Measurements from ENCODE around the gene BICD2. TPM values are rescaled to one million over a fixed set of nuclear protein-coding genes. Genes with fewer than 3 reads are reported as not detected.

Gene BICD2
- total RNA-seq, 1 experiment from 2014 or later, result 25.6 TPM

DNA sequence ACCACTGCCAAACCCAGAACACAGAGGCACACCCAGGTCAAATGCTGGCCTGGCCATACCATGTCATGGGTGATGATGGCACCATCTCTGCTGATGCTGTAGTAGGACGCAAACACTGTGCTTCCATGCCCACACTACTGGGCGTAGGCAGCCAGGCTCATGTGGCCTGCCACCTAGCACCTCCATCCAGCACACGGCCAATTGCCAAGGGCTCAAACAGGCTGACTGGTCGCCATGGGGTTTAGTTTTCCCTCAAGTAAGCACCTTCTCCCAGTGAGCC lies 39.4 kb downstream of the BICD2 start:
- DNase-seq, result no peak
- Histone ChIP-seq H4K20me1 (ENCODE audit: insufficient read depth, low read depth, low read length) (peaks cover 7% of the 10 kb centered on the region; the same call in 1 of the 2 replicates), H3K36me3 (ENCODE audit: insufficient read depth, low read length) (peaks cover 19% of the 10 kb centered on the region), H3K9me2 (replicated peaks; ENCODE audit: insufficient read depth, low read length) (no peaks in the 10 kb centered on the region), H3K79me2 (ENCODE audit: low read length) (peaks cover 82% of the 10 kb centered on the region), H2AFZ (ENCODE audit: low read length) (no peak overlapping the region), H3K27me3 (ENCODE audit: low read length) (no peaks in the 10 kb centered on the region), H3K4me2 (ENCODE audit: low read depth, low read length, poor library complexity, severe bottlenecking) (no peak overlapping the region), H3K4me3 (ENCODE audit: low read length) (no peak overlapping the region), H3K9me3 (ENCODE audit: low read length) (no peaks in the 10 kb centered on the region), H3K9ac (ENCODE audit: low read length) (no peak overlapping the region), H3K27ac (ENCODE audit: low read length) (peak overlapping the region; percentile 88), H3K4me1 (ENCODE audit: low read length) (peaks cover 100% of the 10 kb centered on the region)

- Histone ChIP-seq H3K4me3 (ENCODE audit: low read length) (no peak overlapping the region), H3K27me3 (ENCODE audit: low read length) (no peaks in the 10 kb centered on the region), H3K9me2 (replicated peaks; ENCODE audit: insufficient read depth, low read length) (no peaks in the 10 kb centered on the region), H3K4me1 (ENCODE audit: low read length) (peaks cover 94% of the 10 kb centered on the region), H3K36me3 (ENCODE audit: insufficient read depth, low read length) (peaks cover 24% of the 10 kb centered on the region), H3K79me2 (ENCODE audit: low read length) (peaks cover 77% of the 10 kb centered on the region), H2AFZ (ENCODE audit: low read length) (no peak overlapping the region), H3K9ac (ENCODE audit: low read length) (peak overlapping the region; percentile 9; the same call in 1 of the 2 replicates), H3K27ac (ENCODE audit: low read length) (peak overlapping the region; percentile 88), H3K9me3 (ENCODE audit: low read length) (no peaks in the 10 kb centered on the region), H4K20me1 (ENCODE audit: insufficient read depth, low read depth, low read length) (peaks cover 4% of the 10 kb centered on the region; the same call in 1 of the 2 replicates), H3K4me2 (ENCODE audit: low read depth, low read length, poor library complexity, severe bottlenecking) (peak overlapping the region; percentile 39)
- DNase-seq, result no peak
Observed at GRCh38 chr9:92724528-92725265, 39.9 kb downstream of the BICD2 start.

GRCh38 chr9:92723801-92724323 lies 40.8 kb downstream of the BICD2 start:
- H3K27ac ChIP-seq (ENCODE audit: low read length), result peak overlapping the region; percentile 88
- peak overlapping the region; percentile 39 for H3K4me2 ChIP-seq (ENCODE audit: low read depth, low read length, poor library complexity, severe bottlenecking)
- peaks cover 70% of the 10 kb centered on the region for H3K79me2 ChIP-seq (ENCODE audit: low read length)
- no peaks in the 10 kb centered on the region for H3K27me3 ChIP-seq (ENCODE audit: low read length)
- H4K20me1 ChIP-seq (ENCODE audit: insufficient read depth, low read depth, low read length), result 0 out of 2 replicates have a peak, but pooled peaks cover 4% of the 10 kb centered on the region
- H3K4me1 ChIP-seq (ENCODE audit: low read length), result peaks cover 88% of the 10 kb centered on the region
- no peak overlapping the region for H2AFZ ChIP-seq (ENCODE audit: low read length)
- H3K9me2 ChIP-seq (replicated peaks; ENCODE audit: insufficient read depth, low read length), result no peaks in the 10 kb centered on the region
- no peak for DNase-seq
- H3K36me3 ChIP-seq (ENCODE audit: insufficient read depth, low read length), result peaks cover 24% of the 10 kb centered on the region
- H3K9me3 ChIP-seq (ENCODE audit: low read length), result no peaks in the 10 kb centered on the region
- peak overlapping the region; percentile 9; the same call in 1 of the 2 replicates for H3K9ac ChIP-seq (ENCODE audit: low read length)
- no peak overlapping the region for H3K4me3 ChIP-seq (ENCODE audit: low read length)

GRCh38 chr9:92723299-92723625 lies 41.4 kb downstream of the BICD2 start:
- Histone ChIP-seq H3K9me3 (ENCODE audit: low read length) (no peaks in the 10 kb centered on the region), H3K4me1 (ENCODE audit: low read length) (peaks cover 88% of the 10 kb centered on the region), H2AFZ (ENCODE audit: low read length) (no peak overlapping the region), H3K79me2 (ENCODE audit: low read length) (peaks cover 64% of the 10 kb centered on the region), H3K9ac (ENCODE audit: low read length) (peak overlapping the region; percentile 1; the same call in 1 of the 2 replicates), H3K36me3 (ENCODE audit: insufficient read depth, low read length) (peaks cover 24% of the 10 kb centered on the region), H3K4me2 (ENCODE audit: low read depth, low read length, poor library complexity, severe bottlenecking) (peak overlapping the region; percentile 39), H3K9me2 (replicated peaks; ENCODE audit: insufficient read depth, low read length) (no peaks in the 10 kb centered on the region), H3K4me3 (ENCODE audit: low read length) (no peak overlapping the region), H3K27ac (ENCODE audit: low read length) (peak overlapping the region; percentile 88), H4K20me1 (ENCODE audit: insufficient read depth, low read depth, low read length) (0 out of 2 replicates have a peak, but pooled peaks cover 4% of the 10 kb centered on the region), H3K27me3 (ENCODE audit: low read length) (no peaks in the 10 kb centered on the region)
- no peak for DNase-seq

DNA sequence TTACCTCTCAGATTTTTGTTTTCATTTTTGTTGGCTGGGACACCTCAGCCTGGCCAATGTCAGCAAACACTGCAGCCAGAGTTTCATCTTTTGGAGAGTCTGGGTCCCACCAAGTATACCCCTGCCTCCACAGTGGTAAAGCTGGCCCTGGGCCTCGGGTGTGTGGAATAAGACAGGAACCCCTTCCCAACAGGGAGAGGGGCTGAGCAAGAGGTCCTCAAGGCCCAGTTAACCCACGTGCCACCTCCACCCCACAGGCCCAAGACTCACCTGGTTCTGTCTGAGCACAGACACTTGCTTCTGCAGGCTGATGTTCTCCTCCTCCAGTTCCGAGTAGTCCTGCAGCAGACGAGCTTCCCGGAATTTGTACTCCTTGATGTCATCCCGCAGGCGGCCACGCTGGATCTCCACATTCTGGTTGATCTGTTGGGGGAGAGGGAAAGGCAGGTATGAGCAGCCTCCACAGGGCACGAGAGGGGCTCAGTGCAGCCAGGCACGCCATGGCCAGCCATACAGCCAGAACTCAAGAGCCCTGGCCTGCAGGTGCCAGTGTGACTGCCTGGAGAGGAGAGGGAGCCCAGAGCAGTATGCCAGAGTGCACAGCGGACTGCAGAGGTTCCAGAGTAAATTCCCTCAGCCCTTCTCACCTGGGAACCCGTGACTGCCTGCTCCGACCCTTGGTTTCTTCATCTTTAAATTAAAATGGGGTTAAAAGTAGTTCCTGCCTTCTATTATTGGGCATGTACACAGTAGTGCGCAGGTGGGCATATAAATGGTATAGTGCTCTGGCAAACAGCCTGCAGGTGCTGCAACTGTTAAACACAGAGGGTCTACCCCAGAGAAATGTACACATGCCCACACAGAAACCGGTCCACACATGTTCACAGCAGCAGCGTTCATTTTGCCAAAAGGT lies 42.0 kb downstream of the BICD2 start:
- H3K9ac ChIP-seq (ENCODE audit: low read length), result peak overlapping the region; percentile 47
- no peaks in the 10 kb centered on the region for H3K9me2 ChIP-seq (replicated peaks; ENCODE audit: insufficient read depth, low read length)
- H3K27ac ChIP-seq (ENCODE audit: low read length), result peak overlapping the region; percentile 88
- H3K36me3 ChIP-seq (ENCODE audit: insufficient read depth, low read length), result peaks cover 24% of the 10 kb centered on the region
- H3K4me1 ChIP-seq (ENCODE audit: low read length), result peaks cover 88% of the 10 kb centered on the region
- H4K20me1 ChIP-seq (ENCODE audit: insufficient read depth, low read depth, low read length), result 0 out of 2 replicates have a peak, but pooled peaks cover 4% of the 10 kb centered on the region
- no peak overlapping the region for H3K4me3 ChIP-seq (ENCODE audit: low read length)
- peaks cover 58% of the 10 kb centered on the region for H3K79me2 ChIP-seq (ENCODE audit: low read length)
- no peaks in the 10 kb centered on the region for H3K9me3 ChIP-seq (ENCODE audit: low read length)
- peak overlapping the region; percentile 39 for H3K4me2 ChIP-seq (ENCODE audit: low read depth, low read length, poor library complexity, severe bottlenecking)
- H2AFZ ChIP-seq (ENCODE audit: low read length), result no peak overlapping the region
- DNase-seq, result no peak
- H3K27me3 ChIP-seq (ENCODE audit: low read length), result no peaks in the 10 kb centered on the region

DNA sequence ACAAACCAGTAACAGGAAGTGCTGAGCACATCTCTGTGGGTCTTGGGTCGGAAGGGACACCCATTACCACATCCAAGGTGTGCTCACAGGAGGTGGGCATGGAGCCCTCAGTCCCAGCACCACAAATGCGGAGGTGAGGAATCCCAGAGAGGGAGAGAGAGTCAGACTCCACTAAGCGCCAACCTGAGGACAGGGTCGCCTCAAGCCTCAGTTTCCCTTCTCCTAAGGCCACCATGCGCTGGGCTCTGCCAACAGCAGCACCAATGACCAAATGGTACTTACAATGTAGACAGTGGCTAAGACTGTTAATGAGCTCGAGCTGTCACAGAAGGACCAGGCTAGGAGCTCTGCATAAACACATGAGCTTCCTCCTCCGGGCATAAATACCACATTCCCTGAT lies 43.1 kb downstream of the BICD2 start:
- no peak for DNase-seq
- Histone ChIP-seq H3K4me1 (ENCODE audit: low read length) (peaks cover 88% of the 10 kb centered on the region), H3K4me3 (ENCODE audit: low read length) (peak overlapping the region; percentile 24; the same call in 1 of the 2 replicates), H4K20me1 (ENCODE audit: insufficient read depth, low read depth, low read length) (no peaks in the 10 kb centered on the region), H3K9ac (ENCODE audit: low read length) (peak overlapping the region; percentile 47), H3K9me3 (ENCODE audit: low read length) (no peaks in the 10 kb centered on the region), H3K27me3 (ENCODE audit: low read length) (no peaks in the 10 kb centered on the region), H3K27ac (ENCODE audit: low read length) (peak overlapping the region; percentile 88), H3K79me2 (ENCODE audit: low read length) (peaks cover 51% of the 10 kb centered on the region), H3K9me2 (replicated peaks; ENCODE audit: insufficient read depth, low read length) (no peaks in the 10 kb centered on the region), H2AFZ (ENCODE audit: low read length) (no peak overlapping the region), H3K36me3 (ENCODE audit: insufficient read depth, low read length) (peaks cover 20% of the 10 kb centered on the region), H3K4me2 (ENCODE audit: low read depth, low read length, poor library complexity, severe bottlenecking) (peak overlapping the region; percentile 39)

GRCh38 chr9:92720807-92721535 lies 43.7 kb downstream of the BICD2 start:
- peaks cover 83% of the 10 kb centered on the region for H3K4me1 ChIP-seq (ENCODE audit: low read length)
- peaks cover 21% of the 10 kb centered on the region for H3K36me3 ChIP-seq (ENCODE audit: insufficient read depth, low read length)
- peak; percentile 64 for DNase-seq
- no peaks in the 10 kb centered on the region for H4K20me1 ChIP-seq (ENCODE audit: insufficient read depth, low read depth, low read length)
- H3K9me3 ChIP-seq (ENCODE audit: low read length), result no peaks in the 10 kb centered on the region
- no peak overlapping the region for H2AFZ ChIP-seq (ENCODE audit: low read length)
- peaks cover 50% of the 10 kb centered on the region for H3K79me2 ChIP-seq (ENCODE audit: low read length)
- no peaks in the 10 kb centered on the region for H3K9me2 ChIP-seq (replicated peaks; ENCODE audit: insufficient read depth, low read length)
- peak overlapping the region; percentile 88 for H3K27ac ChIP-seq (ENCODE audit: low read length)
- peak overlapping the region; percentile 24; the same call in 1 of the 2 replicates for H3K4me3 ChIP-seq (ENCODE audit: low read length)
- no peaks in the 10 kb centered on the region for H3K27me3 ChIP-seq (ENCODE audit: low read length)
- H3K9ac ChIP-seq (ENCODE audit: low read length), result peak overlapping the region; percentile 47
- peak overlapping the region; percentile 39 for H3K4me2 ChIP-seq (ENCODE audit: low read depth, low read length, poor library complexity, severe bottlenecking)
